GM12878 (cell line): ENCODE data around the gene TCF25. TPM values are rescaled to one million over a fixed set of nuclear protein-coding genes. Genes with fewer than 3 reads are reported as not detected.

Source experiments
- ATAC-seq: fragments of 200-7000 bp; cut with Tn5 transposase; 3 replicates; pipeline ENCODE4 v1.9.1; 2020; ENCODE audit warnings: mild to moderate bottlenecking, moderate library complexity
- BruUV-seq: library from RNA; stranded (reverse); fragments of 400-500 nt; replicated peaks from 2 replicates; lab custom pipeline; 2021; lab: Mats Ljungman, UMichigan
- CTCF ChIA-PET: fragments of 300-600 bp; sonication (Branson Sonifier 250); formaldehyde crosslinking; extraction: SDS; loops from one replicate; lab custom pipeline; 2021; ENCODE audit warnings: inconsistent platforms; lab: Yijun Ruan, JAX
- POLR2A ChIA-PET: fragments of 350-600 bp; formaldehyde crosslinking; extraction: SDS; loops from one replicate; lab custom pipeline; 2021; ENCODE audit warnings: inconsistent platforms; lab: Charles Lee
- RAD21 ChIA-PET: fragments of 300-600 bp; sonication (Branson Sonifier 250); formaldehyde crosslinking; loops from one replicate; lab custom pipeline; 2023; ENCODE audit warnings: antibody characterized with exemption; ENCODE audit not compliant: unreplicated experiment; lab: Charles Lee
- SMC1A ChIA-PET: fragments of 300-600 bp; sonication (Branson Sonifier 250); formaldehyde crosslinking; loops from one replicate; lab custom pipeline; 2023; ENCODE audit not compliant: unreplicated experiment, uncharacterized antibody; lab: Charles Lee
- DNase-seq: peaks from one replicate; pipeline ENCODE4 v3.0.0-alpha.2; 2011; ENCODE audit warnings: low read depth, low spot score
- FAIRE-seq: peaks from 3 replicates; lab custom pipeline; 2011; peaks lifted over from hg19 to GRCh38; lab: Jason Lieb, UNC
- H2AFZ ChIP-seq: 2 replicates; pipeline ENCODE4 v1.6.0; 2011; ENCODE audit warnings: low read depth, low read length, control low read depth; ENCODE audit not compliant: control insufficient read depth
- H3K27ac ChIP-seq: 2 replicates; pipeline ENCODE4 v1.5.1; 2011; ENCODE audit warnings: control low read depth; ENCODE audit not compliant: control insufficient read depth, insufficient read depth
- H3K27me3 ChIP-seq, 2 experiments: replicated peaks in 1 of 2; 2 replicates each; pipeline versions ENCODE4 v1.6.0 to v1.6.1; 2011; ENCODE audit warnings: low read length in 1 of 2; ENCODE audit not compliant: control insufficient read depth in 2 of 2, insufficient read depth in 2 of 2
- H3K36me3 ChIP-seq, 2 experiments: 2 replicates each; pipeline ENCODE4 v1.5.1; 2011; ENCODE audit warnings: low read length in 1 of 2; ENCODE audit not compliant: control insufficient read depth in 2 of 2, insufficient read depth in 2 of 2
- H3K4me1 ChIP-seq: 2 replicates; pipeline ENCODE4 v1.6.1; 2011; ENCODE audit warnings: mild to moderate bottlenecking, low read length, moderate library complexity, mixed read lengths; ENCODE audit not compliant: control insufficient read depth, insufficient read depth
- H3K4me2 ChIP-seq: 2 replicates; pipeline ENCODE4 v1.6.0; 2011; ENCODE audit warnings: control low read depth; ENCODE audit not compliant: control insufficient read depth, insufficient read depth
- H3K4me3 ChIP-seq: fragments of 200-600 bp; sonication (generic); 2 replicates; pipeline ENCODE4 v1.5.1; 2016
- H3K79me2 ChIP-seq: 2 replicates; pipeline ENCODE4 v1.6.0; 2011; ENCODE audit warnings: low read length; ENCODE audit not compliant: control insufficient read depth, insufficient read depth
- H3K9ac ChIP-seq: 2 replicates; pipeline ENCODE4 v1.8.0; 2011; ENCODE audit warnings: low read length, control low read depth, mixed read lengths; ENCODE audit not compliant: control insufficient read depth, insufficient read depth
- H3K9me3 ChIP-seq: replicated peaks from 3 replicates; pipeline ENCODE4 v1.5.1; 2011; ENCODE audit warnings: mild to moderate bottlenecking, low read length; ENCODE audit not compliant: control insufficient read depth, insufficient read depth
- H4K20me1 ChIP-seq: 2 replicates; pipeline ENCODE4 v1.6.0; 2011; ENCODE audit not compliant: control insufficient read depth, insufficient read depth
- EZH2 ChIP-seq: IDR thresholded peaks from 2 replicates; pipeline ENCODE4 v1.6.1; 2012; ENCODE audit warnings: low read depth, mild to moderate bottlenecking, control low read depth, inconsistent platforms, low read length, borderline replicate concordance; ENCODE audit not compliant: control insufficient read depth
- JUNB ChIP-seq: IDR thresholded peaks from 2 replicates; pipeline ENCODE4 v1.6.1; 2016; ENCODE audit warnings: antibody characterized with exemption, mild to moderate bottlenecking
- LARP7 ChIP-seq: fragments of 450-650 bp; IDR thresholded peaks from 2 replicates; pipeline ENCODE4 v1.6.1; 2017; ENCODE audit warnings: mild to moderate bottlenecking
- MLLT1 ChIP-seq: fragments of 450-650 bp; IDR thresholded peaks from 2 replicates; pipeline ENCODE4 v1.6.1; 2016; ENCODE audit warnings: mild to moderate bottlenecking
- PML ChIP-seq: IDR thresholded peaks from 2 replicates; pipeline ENCODE4 v1.6.1; 2012; ENCODE audit warnings: low read length, inconsistent platforms
- POLR2A ChIP-seq: IDR thresholded peaks from 2 replicates; pipeline ENCODE4 v1.6.1; 2011; ENCODE audit warnings: low read depth, mild to moderate bottlenecking, low read length
- SPI1 ChIP-seq: IDR thresholded peaks from 2 replicates; pipeline ENCODE4 v1.6.1; 2011; ENCODE audit warnings: low read depth, mild to moderate bottlenecking, low read length, moderate library complexity, borderline replicate concordance; ENCODE audit not compliant: insufficient read depth
- TBL1XR1 ChIP-seq: IDR thresholded peaks from 2 replicates; pipeline ENCODE4 v1.6.1; 2012; ENCODE audit warnings: low read depth, low read length, improper control_type of control experiment
- WGBS: methylation state at CpG from one replicate; pipeline ENCODE4 v1.1.6; 2016; ENCODE audit warnings: low lambda C conversion rate; ENCODE audit not compliant: insufficient replicate concordance, insufficient coverage; ENCODE audit errors: missing lambda C conversion rate; 5-methylcytosine and 5-hydroxymethylcytosine counted together
- in situ Hi-C: fragments of 300-500 bp; cut with MboI; formaldehyde crosslinking; loops from 9 replicates; pipeline ENCODE4 v1.14.3; 2018; ENCODE audit warnings: mixed read lengths
- intact Hi-C: fragments of 100-400 bp; cut with micrococcal nuclease; formaldehyde crosslinking; loops from one replicate; pipeline ENCODE4 v1.14.2; 2022; ENCODE audit not compliant: unreplicated experiment
- polyA plus RNA-seq, 11 experiments: library from polyadenylated mRNA; depleted of rRNA in 4 of 11; unstranded in 6 of 11; stranded (reverse) in 5 of 11; fragments of >200 nt; fragmentation: Nextera tagmentation in 4 of 11; fragmentation: Illumina TruSeq in 1 of 11; extraction: Ambion mirVana in 4 of 11; extraction: Trizol in 1 of 11; gene quantifications; 1 replicate in 1 of 11; 2 replicates in 10 of 11; pipeline versions ENCODE4 v1.2.1 to v1.2.3, GENCODE V29; 2011 to 2016; ENCODE audit warnings: inconsistent platforms in 2 of 11, missing spikeins in 2 of 11, low read depth in 1 of 11
- total RNA-seq, 4 experiments: library from RNA; depleted of rRNA in 3 of 4; stranded (reverse); fragments of >200 nt in 3 of 4; fragmentation: Illumina TruSeq in 1 of 4; extraction: Trizol in 1 of 4; gene quantifications; 2 replicates each; pipeline versions ENCODE4 v1.2.1 to v1.2.3, GENCODE V29; 2013 to 2021

Gene TCF25
- total and polyA plus RNA-seq, 10 of the 15 experiments (the other 5 are each of a cell fraction or from before 2014, with no cell fraction given), result 8.4 to 130 (median 89.4) TPM

GRCh38 chr16:89848974-89849373 lies 24.4 kb upstream of the TCF25 start:
- ChIA-PET POLR2A (no interaction called here), SMC1A (no interaction called here), RAD21 (no interaction called here), CTCF (no interaction called here)
- DNase-seq (no peak), ATAC-seq (no peak), FAIRE-seq (no peak)
- Histone ChIP-seq H3K79me2 (no peaks in the 10 kb centered on the region), H2AFZ (no peak overlapping the region), H3K27me3 (no peaks in the 10 kb centered on the region), H4K20me1 (no peaks in the 10 kb centered on the region), H3K4me2 (no peak overlapping the region), H3K4me3 (no peak overlapping the region), H3K27ac (no peak overlapping the region), H3K36me3 (no peaks in the 10 kb centered on the region), H3K9ac (no peak overlapping the region), H3K9me3 (no peaks in the 10 kb centered on the region), H3K4me1 (peaks cover 3% of the 10 kb centered on the region)
- intact Hi-C loops, result no loop called here
- no TSS peak for BruUV-seq
- no peak for TF ChIP-seq TBL1XR1
- TF ChIP-seq JUNB, result no peak
- no peak for TF ChIP-seq EZH2
- in situ Hi-C loops, result no loop called here
- 53% methylated on average over 11 of the region's 11 CpGs for WGBS

GRCh38 chr16:89853306-89853993 lies 19.9 kb upstream of the TCF25 start:
- Histone ChIP-seq H4K20me1 (no peaks in the 10 kb centered on the region), H3K27ac (no peak overlapping the region), H2AFZ (no peak overlapping the region), H3K4me2 (no peak overlapping the region), H3K27me3 (no peaks in the 10 kb centered on the region), H3K36me3 (no peaks in the 10 kb centered on the region), H3K79me2 (no peaks in the 10 kb centered on the region), H3K4me1 (no peaks in the 10 kb centered on the region), H3K4me3 (no peak overlapping the region), H3K9ac (no peak overlapping the region), H3K9me3 (no peaks in the 10 kb centered on the region)
- SMC1A ChIA-PET, result no interaction called here
- in situ Hi-C loops (no loop called here), intact Hi-C loops (no loop called here)
- RAD21 ChIA-PET, result no interaction called here
- FAIRE-seq, result no peak
- DNase-seq, result no peak
- ATAC-seq, result no peak
- 67% methylated on average over 21 of the region's 21 CpGs for WGBS
- CTCF ChIA-PET, result interaction anchor here (1.2 kb wide), 1 partner anchor 30 kb away, joined by 4 read pairs; no protein-coding TSS in a partner anchor
- POLR2A ChIA-PET, result no interaction called here
- no TSS peak for BruUV-seq
- TF ChIP-seq SPI1 (no peak), PML (no peak), LARP7 (no peak), POLR2A (no peak), MLLT1 (no peak)
